CD4-positive, alpha-beta T cell treated with Interleukin-6 for 4 hours (primary cell): ENCODE measurements around the gene LYG1.

ENCODE experiments used
- DNase-seq: peaks from one replicate; pipeline ENCODE4 v3.0.0-alpha.2; 2020; ENCODE audit warnings: mixed read lengths

The LYG1 gene

GRCh38 chr2:99261242-99261641 lies 39.8 kb downstream of the LYG1 start:
- no peak for DNase-seq

- DNase-seq: no peak
These were observed 40.8 kb downstream of the LYG1 start for GRCh38 chr2:99260184-99260583.

GRCh38 chr2:99259465-99259864 lies 41.5 kb downstream of the LYG1 start:
- DNase-seq: no peak

- no peak for DNase-seq
These were observed 44.3 kb downstream of the LYG1 start for GRCh38 chr2:99256677-99257076.

- no peak for DNase-seq
These were observed 45.3 kb downstream of the LYG1 start, which contains the start of gene LYG2 for GRCh38 chr2:99255491-99256318. Gene LYG2, minus strand, starts transcription at chr2:99255666. Its CDS starts 1,406 bp downstream, at chr2:99254260.

- DNase-seq: no peak
These were observed 51.0 kb downstream of the LYG1 start for GRCh38 chr2:99249951-99250350.

GRCh38 chr2:99242151-99242550 lies 58.8 kb downstream of the LYG1 start:
- no peak for DNase-seq

- no peak for DNase-seq
These were observed 60.6 kb downstream of the LYG1 start for GRCh38 chr2:99240431-99240830.

- no peak for DNase-seq
These were observed 62.4 kb downstream of the LYG1 start for GRCh38 chr2:99238599-99238998.
